ENCODE data around the gene TACR1.

GRCh38 chr2:75202359-75202758, 3.0 kb upstream of the TACR1 start:
- TF ChIP-seq CTCF (conservative IDR thresholded peaks at IDR 0.05), result no peak
- no peak for TF ChIP-seq EZH2 (IDR thresholded peaks at IDR 0.05; ENCODE audit: low read depth)
